Dermis microvascular lymphatic vessel endothelial cell (primary cell): ENCODE data around the gene SCRN1. TPM values are rescaled to one million over a fixed set of nuclear protein-coding genes. Genes with fewer than 3 reads are reported as not detected.
"Not testable (repeated sequence)": the region's sequence is repeated elsewhere in the genome, so short reads cannot be mapped to it uniquely, and the experiment has no call there.

Experiments used
- DNase-seq, 2 donors: peaks; one replicate each; pipeline versions ENCODE4 v3.0.0 to v3.0.0-alpha.2; 2010; ENCODE audit warnings: low read depth in 2 of 2
- total RNA-seq: library from RNA; depleted of rRNA; stranded (reverse); fragments of >200 nt; gene quantifications from 2 replicates; pipeline ENCODE4 v1.2.1, GENCODE V29; 2014

SCRN1 gene
- total RNA-seq, 1 donor from 2014 or later: 69.3 TPM

DNA sequence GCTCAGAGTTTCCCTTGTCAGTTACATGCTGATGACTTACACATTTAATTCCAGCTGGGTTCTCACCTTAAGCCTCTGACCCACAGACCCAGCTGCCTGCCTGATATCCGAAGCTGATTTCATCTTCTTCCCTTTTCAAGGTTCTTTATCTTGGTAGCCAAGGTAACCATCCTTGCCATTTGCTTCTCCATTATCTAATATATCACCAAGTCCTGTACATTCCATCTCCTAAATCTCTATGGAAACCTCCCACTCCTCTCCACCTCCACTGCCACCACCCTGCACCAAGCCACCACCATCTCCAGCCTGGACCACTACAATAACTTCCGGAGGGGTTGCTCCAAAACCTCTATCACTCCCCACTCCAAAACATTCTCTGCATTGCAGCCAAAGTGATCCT is 19.9 kb downstream of the SCRN1 start:
- no peak for DNase-seq

GRCh38 chr7:29968683-29969395 is 20.8 kb downstream of the SCRN1 start:
- no peak for DNase-seq

- no peak for DNase-seq
These were observed 24.6 kb downstream of the SCRN1 start for GRCh38 chr7:29965030-29965429.

DNA sequence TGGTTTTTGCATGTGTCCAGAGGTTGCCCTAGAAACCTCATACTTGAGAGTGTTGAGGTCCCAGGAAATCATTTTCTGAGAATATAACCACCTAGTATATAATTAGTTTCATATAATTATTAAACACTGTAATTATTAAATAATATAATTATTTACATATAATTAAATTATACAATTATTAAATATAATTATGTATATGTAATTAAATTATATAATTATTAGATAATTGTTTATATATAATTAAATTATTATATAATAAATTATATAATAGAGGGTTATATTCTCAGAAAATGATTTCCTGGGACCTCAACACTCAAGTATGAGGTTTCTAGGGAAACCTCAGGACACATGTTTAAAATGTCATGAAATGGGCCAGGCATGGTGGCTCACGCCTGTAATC is 27.6 kb downstream of the SCRN1 start:
- DNase-seq: no peak

DNA sequence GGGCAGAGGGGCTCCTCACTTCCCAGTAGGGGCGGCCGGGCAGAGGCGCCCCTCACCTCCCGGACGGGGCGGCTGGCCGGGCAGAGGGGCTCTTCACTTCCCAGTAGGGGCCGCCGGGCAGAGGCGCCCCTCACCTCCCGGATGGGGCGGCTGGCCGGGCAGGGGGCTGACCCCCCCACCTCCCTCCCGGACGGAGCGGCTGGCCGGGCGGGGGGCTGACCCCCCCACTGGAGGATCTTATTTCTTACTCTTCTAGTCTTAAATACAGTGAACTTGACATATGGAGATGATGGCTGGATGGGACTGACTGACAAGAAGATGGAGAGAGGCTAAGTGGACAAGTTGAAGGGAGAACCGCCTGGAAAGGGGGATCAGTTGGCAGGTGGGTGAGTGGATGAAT is 28.0 kb downstream of the SCRN1 start:
- DNase-seq: not testable (repeated sequence)

DNA sequence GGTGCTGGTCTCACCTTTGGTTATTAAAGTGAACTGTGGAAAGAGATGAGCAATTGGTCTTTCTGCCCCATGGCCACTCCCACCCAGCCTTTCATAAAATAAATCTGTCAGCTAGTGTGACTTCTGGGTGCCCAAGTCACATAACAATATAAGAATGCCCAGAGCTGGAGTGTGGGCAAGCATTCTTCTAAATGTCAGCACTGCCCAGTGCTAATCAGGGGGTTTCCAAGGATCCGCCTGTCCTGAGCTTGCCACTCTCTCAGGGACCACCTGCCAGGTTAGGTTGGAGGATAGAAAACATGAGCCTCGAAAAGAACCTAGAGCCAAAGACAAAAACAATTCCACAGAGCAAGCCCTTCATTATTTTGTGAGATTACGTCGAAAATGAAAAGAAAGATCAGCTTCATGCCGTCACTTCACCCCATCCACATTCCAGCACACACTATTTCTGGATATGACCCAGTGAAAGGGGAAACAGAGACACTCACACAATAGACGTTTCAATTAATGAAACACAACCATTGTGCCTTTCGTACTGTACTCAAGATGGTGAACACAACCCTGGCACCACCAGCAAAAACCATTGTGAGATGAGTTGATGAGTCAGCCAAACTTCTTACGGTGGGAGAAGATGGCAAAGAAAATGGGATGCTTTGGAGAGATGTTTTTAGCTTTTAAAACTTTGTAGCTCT is 30.8 kb downstream of the SCRN1 start:
- DNase-seq: no peak

- DNase-seq: no peak
These were observed 31.9 kb downstream of the SCRN1 start for GRCh38 chr7:29957521-29958310.

DNA sequence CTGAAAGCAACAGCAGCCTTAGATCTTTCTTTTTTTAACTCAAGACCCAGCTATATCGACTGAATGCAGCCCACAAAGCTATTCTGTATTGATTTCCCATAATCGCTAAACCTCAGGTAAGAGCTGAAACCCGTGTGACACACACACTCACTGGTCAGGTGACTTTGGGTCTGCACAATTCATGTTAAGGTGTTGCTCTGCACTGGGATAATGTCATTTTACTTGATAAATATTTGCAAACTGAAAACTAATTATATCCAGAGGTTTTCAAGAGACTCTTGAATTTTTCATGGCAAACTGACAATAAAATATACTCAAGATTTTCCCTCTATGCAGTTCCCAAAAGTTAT is 33.1 kb downstream of the SCRN1 start:
- no peak for DNase-seq

- no peak for DNase-seq
These were observed 33.7 kb downstream of the SCRN1 start for GRCh38 chr7:29955799-29956486.

GRCh38 chr7:29955075-29955792 is 34.4 kb downstream of the SCRN1 start:
- no peak for DNase-seq

- no peak for DNase-seq
These were observed 35.8 kb downstream of the SCRN1 start for GRCh38 chr7:29953726-29954347.

- no peak for DNase-seq
These were observed 38.4 kb downstream of the SCRN1 start for GRCh38 chr7:29951206-29951605.

GRCh38 chr7:29950480-29950879 is 39.1 kb downstream of the SCRN1 start:
- no peak for DNase-seq

DNA sequence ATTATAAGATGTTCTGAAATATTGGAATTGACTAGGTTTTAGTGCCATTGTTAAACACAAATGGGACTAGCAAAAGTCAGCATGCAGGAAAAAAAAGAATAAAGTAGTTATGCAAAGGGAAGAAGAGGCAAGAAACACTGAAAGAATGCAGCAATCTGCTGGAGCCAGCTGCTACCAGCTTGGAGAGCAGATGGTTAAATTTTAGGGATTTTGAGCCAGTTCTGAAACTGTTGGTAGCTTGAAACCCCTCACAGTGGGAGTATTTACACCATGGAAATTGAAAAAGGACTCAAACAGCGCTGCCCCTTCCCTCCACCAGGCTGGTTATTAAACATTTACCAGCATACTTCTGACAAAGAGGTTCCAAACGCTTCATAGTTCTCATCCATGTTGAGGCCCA is 41.0 kb downstream of the SCRN1 start:
- DNase-seq: no peak

GRCh38 chr7:29946428-29947186 is 43.0 kb downstream of the SCRN1 start:
- DNase-seq: peak; percentile 25 to 53

- DNase-seq: no peak
These were observed 44.3 kb downstream of the SCRN1 start for GRCh38 chr7:29945259-29945809.

- no peak for DNase-seq
These were observed 49.4 kb downstream of the SCRN1 start for GRCh38 chr7:29940199-29940598.

DNA sequence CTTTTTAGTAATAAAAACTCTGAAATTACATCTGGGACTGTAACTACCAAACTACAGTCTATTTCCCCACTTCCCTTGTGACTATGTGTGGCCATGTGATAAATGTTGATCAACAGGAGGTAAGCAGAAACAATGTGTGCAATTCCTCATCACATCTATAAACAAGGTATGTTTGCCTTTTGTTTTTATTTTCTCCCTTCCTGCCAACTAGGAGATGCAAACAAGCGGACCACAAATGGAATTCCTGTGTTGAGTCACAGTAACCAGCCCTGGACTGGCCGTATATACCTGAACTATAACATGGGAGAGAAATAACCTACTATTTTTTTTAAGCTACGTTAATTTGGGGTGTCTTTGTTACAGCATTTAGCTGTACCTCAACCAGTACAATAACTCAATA is 52.5 kb downstream of the SCRN1 start:
- DNase-seq: no peak

- DNase-seq: no peak
These were observed 54.5 kb downstream of the SCRN1 start for GRCh38 chr7:29935111-29935510.
